Measurements from ENCODE around the gene HLA-B. TPM values are rescaled to one million over a fixed set of nuclear protein-coding genes. Genes with fewer than 3 reads are reported as not detected.

HLA-B gene
- total RNA-seq, 1 experiment from 2014 or later: 68.6 TPM

- Mint-ChIP-seq H3K27ac (no peak overlapping the region; a peak in 1 of 7 replicates), H3K4me1 (no peaks in the 10 kb centered on the region), H3K4me3 (no peak overlapping the region), H3K36me3 (ENCODE audit: insufficient read depth in 1 of 3, low read depth in 3 of 3) (peaks cover 2 to 46% (median 38%) of the 10 kb centered on the region in 3 experiments; a peak in 5 of 7 replicates), H3K27me3 (ENCODE audit: low read depth) (peaks cover 5% of the 10 kb centered on the region), H3K9me3 (peaks cover 52 to 55% of the 10 kb centered on the region in 2 experiments)
- Histone ChIP-seq H3K18ac (ENCODE audit: insufficient read length, low read depth, low read length) (no peak overlapping the region), H2BK5ac (ENCODE audit: insufficient read length, low read length) (no peak overlapping the region), H3K4me2 (ENCODE audit: insufficient read depth, insufficient read length, low read length) (no peak overlapping the region), H3K79me2 (ENCODE audit: insufficient read depth, low read length) (no peaks in the 10 kb centered on the region), H3K27ac (ENCODE audit: insufficient read length, low read depth, low read length) (no peak overlapping the region), H3K4me1 (ENCODE audit: insufficient read depth, low read length) (no peaks in the 10 kb centered on the region), H4K5ac (ENCODE audit: insufficient read length, low read depth, low read length) (no peak overlapping the region), H2BK12ac (ENCODE audit: insufficient read length, low read depth, low read length) (no peak overlapping the region), H3K9me3 (ENCODE audit: control insufficient read depth, low read depth, low read length) (peaks cover 16% of the 10 kb centered on the region), H2AFZ (ENCODE audit: low read length) (no peak overlapping the region), H3K56ac (ENCODE audit: insufficient read length, low read depth, low read length) (no peak overlapping the region), H4K20me1 (ENCODE audit: control insufficient read depth, insufficient read depth, insufficient read length) (no peaks in the 10 kb centered on the region), H3K23me2 (ENCODE audit: insufficient read length, low read depth, low read length, poor library complexity, severe bottlenecking) (no peaks in the 10 kb centered on the region), H3K79me1 (ENCODE audit: insufficient read depth, low read depth, low read length, poor library complexity, severe bottlenecking) (no peaks in the 10 kb centered on the region), H2AK5ac (ENCODE audit: insufficient read length, low read length) (no peak overlapping the region), H3K23ac (ENCODE audit: insufficient read length, low read depth, low read length) (no peak overlapping the region), H3K4ac (ENCODE audit: low read depth, low read length) (no peak overlapping the region), H2BK20ac (ENCODE audit: low read depth, low read length, poor library complexity, severe bottlenecking) (no peak overlapping the region), H2BK15ac (ENCODE audit: low read depth, low read length) (no peak overlapping the region), H2BK120ac (ENCODE audit: low read depth, low read length, poor library complexity, severe bottlenecking) (no peak overlapping the region), H3T11ph (ENCODE audit: low read length) (no peak overlapping the region), H3K9ac (ENCODE audit: extremely low read depth, insufficient read length, low read length) (no peak overlapping the region), H3K27me3 (ENCODE audit: insufficient read depth, low read length) (no peaks in the 10 kb centered on the region), H3K14ac (ENCODE audit: insufficient read depth, low read length) (no peak overlapping the region), H4K8ac (replicated peaks; ENCODE audit: insufficient read length, low read depth, low read length) (no peak overlapping the region), H4K91ac (ENCODE audit: insufficient read length, low read depth, low read length) (no peak overlapping the region)
- no peak for TF ChIP-seq CTCF (conservative IDR thresholded peaks at IDR 0.05)
- WGBS (ENCODE audit: extremely low coverage, insufficient read length, low lambda C conversion rate): no CpG with 5 or more reads among the region's 3 CpGs
- DNase-seq: no peak
Measured at GRCh38 chr6:31336896-31337496, 20.0 kb downstream of the HLA-B start.
